ENCODE data around the gene PPP4R3B.
A peak's percentile ranks its signal among the peaks of the same experiment; 100 is the strongest.
"Not testable (repeated sequence)": the region's sequence is repeated elsewhere in the genome, so short reads cannot be mapped to it uniquely, and the experiment has no call there.

The PPP4R3B gene

DNA sequence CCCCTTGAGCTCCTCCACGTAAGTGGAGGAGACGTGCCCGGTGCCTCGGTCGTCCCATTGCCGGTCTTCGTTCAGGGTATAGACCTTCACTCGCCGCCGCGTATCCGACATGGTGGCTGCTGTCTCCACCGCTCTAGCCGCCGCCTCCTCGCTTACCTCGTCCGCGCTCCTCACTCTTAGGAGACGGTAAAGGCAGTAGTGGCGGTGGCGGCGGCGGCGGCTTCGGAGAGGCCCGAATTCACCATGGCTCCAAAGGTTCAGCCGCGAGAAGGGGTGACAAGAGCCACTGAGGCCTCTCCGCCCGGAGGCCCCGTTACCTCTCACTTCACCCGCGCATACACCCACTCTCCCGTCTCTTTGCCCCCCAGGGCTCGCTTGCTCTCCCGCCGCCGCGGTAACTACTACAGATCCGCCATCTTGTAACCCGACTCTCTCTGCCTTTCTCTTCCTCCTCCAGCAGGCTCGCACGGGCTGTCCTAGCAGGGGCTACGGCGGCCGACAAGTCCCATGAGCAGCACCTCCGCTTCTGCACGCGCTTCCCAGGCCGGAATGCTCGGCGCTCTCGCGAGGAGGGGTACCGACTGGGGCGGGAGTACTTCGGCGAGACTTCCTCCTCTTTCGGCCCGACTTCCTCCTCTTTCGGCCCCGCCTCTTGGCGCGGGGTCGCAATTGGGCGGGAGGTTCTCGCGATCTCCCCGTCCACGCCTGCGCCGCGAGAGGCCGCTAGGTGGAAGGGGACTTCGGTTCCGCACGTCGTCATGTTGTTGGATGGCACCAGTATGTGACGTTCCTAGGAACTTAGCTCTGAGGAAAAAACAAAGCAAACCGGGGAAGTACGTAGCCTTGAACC, at the start of gene PPP4R3B:
PPP4R3B (minus strand) TSS at position 448 of the 850 bp plus-strand sequence; CDS start at position 111, 337 bp downstream.
- DNase-seq (ENCODE audit: low read depth), result peak; percentile 94

DNA sequence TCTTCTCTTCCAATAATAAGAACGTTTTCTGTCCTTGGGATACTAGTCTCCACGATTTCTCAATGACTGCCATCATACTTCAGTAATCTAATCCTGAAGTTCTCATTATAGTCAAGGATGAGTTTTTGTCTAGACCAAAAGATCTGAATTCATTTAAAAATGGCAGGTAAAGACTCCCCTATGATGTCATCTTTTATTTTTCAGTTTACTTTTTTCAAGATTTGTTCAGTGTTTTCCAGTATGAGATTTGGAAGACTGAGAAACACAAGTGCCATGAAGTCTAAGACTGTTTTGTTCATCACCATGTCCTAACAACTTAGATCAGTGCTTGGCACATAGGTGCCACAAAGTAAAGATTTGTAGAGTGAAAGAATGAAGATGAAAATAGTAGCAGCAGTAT, 35.8 kb upstream of the PPP4R3B start:
- DNase-seq (ENCODE audit: low read depth), result no peak

DNA sequence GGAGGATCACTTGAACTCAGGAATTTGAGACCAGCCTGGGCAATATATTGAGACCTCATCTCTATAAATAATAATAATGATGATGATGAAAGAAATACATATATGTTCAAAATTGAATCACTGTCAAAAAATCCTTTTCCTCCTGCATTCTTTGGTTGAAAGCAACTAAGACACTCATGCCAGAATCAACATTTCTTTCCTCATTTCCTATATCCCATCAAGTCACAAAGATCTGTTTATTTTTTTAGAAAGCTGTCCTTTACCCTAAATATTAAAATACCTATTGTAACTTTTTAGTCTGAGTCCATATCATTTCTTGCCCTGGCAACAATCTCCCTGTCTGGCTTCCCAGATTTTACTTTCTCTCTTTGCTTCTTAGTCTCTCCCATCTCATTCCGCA, 31.8 kb upstream of the PPP4R3B start:
- DNase-seq (ENCODE audit: low read depth), result no peak

DNA sequence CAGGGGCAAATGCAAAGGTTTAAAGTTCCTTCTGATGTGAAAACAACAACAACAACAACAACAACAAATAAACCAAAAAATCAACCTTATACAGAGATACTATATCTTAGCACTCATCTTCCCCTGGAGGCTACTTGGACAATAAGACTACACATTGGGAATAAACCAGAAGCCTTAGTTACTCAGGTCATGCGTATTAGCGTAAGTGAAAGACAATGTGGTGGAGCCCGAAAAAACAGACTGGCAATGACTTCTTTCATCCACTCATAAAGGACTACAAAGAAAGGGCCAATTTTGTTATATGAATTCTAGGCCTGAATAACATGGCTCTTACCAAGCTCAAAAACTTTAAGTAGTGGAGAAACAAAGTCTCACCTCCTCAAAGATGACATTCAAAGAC, 19.4 kb upstream of the PPP4R3B start:
- no peak for DNase-seq (ENCODE audit: low read depth)

DNA sequence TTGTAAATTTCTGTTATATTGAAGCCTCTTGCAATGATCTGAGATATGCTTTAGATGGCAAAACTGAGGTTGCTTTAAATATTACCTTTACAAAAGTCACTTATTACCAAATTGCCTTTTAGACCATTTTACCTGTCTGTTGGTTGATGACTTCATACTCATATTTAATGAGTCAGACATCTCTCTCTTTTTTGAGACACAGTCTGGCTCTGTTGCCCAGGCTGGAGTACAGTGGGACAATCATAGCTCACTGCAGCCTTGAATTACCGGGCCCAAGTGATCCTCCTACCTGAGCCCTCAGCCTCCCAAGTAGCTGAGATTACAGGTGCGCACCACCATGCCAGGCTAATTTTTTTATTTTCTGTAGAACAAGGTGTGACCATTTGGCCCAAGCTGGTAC, 11.5 kb upstream of the PPP4R3B start:
- DNase-seq (ENCODE audit: low read depth), result no peak

DNA sequence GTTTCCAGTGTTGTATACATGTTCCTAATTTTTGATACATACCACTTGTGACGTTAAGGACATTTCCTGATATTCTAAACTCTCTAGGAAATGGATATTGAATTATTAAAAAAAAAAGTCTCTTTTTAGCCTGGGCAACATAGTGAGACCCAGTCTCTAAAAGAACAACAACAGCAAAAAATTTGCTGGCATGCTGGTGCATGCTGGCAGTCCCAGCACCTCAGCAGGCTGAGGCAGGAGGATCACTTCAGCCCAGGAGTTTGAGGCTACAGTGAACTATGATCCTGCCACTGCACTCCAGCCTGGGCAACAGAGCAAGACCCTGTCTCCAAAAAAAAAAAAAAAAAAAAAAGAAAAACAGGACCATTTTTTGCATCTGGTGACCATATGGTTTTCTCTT, 10.5 kb upstream of the PPP4R3B start:
- no peak for DNase-seq (ENCODE audit: low read depth)

DNA sequence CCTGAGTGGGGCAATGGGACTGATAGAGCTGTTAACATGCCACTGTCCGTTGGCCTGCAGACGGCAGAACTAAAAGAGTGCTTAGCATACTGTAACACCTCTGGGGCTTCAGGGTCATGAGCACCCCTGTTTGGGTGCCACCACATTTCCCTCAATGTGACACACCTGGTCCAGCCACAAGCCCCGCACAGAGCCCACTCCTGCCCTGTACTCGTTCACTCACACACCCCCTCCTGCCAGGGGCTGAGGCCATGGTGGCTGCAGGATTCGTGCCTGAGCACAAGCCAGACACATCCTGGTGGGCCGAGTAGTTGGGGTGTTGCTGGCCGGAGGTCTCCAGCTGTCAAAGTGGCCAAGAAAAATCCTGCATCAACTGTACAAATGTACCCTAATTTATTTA, 4.4 kb upstream of the PPP4R3B start:
- no peak for DNase-seq (ENCODE audit: low read depth)

DNA sequence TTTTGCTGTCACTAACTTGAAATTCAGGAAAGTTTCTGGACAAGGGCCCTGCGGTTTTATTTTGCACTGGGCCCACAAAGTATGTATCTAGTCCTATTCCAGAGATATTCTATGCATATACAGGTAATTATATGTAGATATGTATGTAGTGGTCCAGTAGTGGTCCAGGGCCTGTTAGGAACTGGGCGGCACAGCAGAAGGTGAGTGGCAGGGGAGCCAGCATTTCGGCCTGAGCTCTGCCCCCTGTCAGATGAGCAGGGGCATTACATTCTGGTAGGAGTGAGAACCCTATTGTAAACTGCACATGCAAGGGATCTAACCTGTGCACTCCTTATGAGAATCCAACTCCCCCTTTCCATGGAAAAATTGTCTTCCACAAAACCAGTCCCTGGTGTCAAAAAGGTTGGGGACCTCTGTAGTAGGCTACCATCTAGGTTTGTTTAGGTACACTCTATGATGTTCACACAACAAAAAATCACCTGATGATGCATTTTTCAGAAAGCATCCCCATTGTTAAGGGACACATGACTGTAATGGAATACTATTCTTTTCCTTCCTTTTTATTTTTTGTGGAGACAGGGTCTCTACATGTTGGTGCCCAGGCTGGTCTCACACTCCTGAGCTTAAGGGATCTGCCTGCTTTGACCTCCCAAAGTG, 2.8 kb upstream of the PPP4R3B start:
- DNase-seq (ENCODE audit: low read depth), result no peak

DNA sequence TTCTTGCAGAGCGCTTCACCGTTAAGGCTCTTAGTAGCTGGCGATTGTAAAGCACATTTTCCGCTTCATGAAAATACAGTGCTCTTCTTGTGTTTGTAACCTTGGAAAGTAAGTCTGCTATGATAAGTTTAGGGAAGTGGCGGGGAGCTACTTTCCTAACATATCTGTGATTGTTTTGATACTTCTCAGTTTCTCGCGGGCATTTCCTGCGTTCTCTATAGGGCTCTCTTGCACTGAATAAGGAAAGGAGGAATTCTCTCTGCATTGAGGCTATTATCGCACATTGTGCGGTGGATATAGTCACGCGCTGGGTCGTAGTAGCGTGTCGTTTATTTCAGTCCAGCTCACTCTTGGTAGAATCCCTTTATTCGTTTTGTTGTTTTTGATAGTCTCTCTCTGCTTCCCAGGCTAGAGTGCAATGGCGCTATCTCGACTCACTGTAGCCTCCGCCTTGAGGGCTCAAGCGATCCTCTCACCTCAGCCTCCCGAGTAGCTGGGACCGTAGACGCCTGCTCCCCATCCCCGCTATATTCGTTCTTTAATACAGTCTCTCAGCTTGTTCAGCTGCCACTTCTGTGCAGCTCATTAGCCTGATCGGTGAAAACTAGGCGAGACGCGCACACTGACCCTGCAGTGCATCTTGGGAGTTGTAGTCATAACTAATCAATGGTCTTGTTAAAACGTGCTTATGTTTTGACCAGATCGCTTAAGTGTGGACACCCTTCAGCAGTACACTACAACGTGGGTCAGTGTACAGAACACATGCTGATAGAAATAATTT, 1.0 kb upstream of the PPP4R3B start:
- peak; percentile 19 for DNase-seq (ENCODE audit: low read depth)

DNA sequence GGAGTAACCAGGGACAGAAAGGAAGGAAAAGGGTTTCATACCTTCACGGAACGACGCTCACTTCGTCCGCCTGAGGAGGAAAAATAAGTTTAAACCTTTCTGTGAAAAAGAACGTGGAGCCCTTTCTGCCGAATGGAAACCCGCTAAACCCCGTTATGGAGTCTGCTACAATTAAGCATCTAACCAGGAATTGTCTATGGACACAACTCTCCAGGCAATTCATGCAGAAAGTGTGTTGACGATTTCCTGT, 528 bp upstream of the PPP4R3B start:
- no peak for DNase-seq (ENCODE audit: low read depth)

DNA sequence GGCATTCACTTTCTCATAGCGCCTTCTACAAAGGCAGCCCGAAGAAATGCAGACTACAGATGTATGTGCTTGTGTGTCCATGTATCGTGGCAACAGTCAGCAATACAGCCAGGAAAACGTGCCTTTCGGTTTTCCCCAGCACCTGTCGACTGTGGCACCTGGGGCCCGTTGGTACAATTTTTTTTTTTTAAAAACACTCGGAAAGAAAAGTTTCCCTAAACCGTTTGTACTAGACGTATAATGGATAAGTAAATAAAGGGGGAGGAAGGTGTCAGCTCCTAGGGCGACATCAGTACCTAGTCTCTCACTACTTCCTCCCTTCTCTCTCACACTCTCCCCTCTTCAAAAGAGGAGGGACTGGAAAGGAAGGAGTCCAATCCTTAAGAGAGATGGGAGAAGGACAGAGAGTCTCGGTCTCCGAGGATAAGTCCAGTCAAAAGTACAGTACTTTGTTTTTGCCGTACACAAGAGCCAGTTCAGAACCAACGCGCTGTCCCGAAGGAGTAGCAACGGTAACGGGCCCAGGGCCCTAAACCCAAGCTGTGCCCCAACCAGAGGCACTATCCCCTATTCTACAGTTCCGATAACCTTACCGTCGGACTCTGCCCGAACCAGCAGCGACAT, 759 bp downstream of the PPP4R3B start:
- DNase-seq (ENCODE audit: low read depth), result no peak

DNA sequence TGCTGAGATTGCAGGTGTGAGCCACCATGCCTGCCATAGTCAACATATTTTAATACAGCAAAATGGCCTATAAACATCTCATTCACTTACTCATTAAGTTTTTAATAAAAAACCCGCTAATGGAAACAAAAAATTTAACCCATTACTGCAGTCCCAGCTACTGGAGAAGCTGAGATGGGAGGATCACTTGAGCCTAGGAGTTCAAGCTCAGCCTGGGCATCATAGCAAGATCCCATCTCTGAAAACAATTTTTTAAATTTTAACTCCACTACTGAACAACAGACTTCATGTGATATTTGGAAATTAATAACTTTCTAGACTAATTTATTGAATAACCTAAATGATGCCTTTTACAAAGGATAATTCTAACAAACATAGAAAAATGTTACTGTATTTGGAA, 5.4 kb downstream of the PPP4R3B start:
- no peak for DNase-seq (ENCODE audit: low read depth)

DNA sequence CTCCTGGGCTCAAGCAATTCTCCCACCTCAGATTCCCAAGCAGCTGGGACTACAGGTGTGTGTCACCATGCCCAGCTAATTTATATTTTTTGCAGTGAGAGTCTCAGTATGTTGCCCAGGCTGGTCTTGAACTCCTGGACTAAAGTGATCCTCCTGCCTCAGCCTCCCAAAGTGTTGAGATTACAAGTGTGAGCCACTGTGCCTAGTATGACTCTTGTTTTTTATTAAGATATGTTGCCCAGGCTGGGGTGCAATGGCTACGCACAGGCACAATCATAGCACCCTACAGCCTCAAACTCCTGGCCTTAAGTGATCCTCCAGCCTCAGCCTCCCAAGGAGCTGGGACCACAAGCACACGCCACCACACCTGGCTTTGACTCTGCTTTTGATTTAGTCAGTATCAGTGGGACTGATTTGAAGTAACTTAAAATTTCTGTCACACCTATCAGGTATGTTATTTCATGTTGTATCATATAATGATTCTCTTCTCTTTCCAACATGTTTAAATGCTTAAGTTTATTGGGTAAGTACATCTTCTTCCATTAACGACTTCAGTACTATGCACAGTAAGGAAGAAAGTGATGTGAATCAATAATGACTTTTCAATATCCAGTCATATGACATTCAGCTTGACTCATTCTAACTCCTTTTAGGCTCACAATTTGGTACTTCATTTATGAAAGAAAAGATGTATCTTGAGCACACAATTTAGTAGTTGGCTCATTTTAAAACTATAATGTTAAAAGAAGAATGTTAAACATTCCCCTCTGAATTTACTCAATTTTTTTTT, 6.3 kb downstream of the PPP4R3B start:
- no peak for DNase-seq (ENCODE audit: low read depth)

DNA sequence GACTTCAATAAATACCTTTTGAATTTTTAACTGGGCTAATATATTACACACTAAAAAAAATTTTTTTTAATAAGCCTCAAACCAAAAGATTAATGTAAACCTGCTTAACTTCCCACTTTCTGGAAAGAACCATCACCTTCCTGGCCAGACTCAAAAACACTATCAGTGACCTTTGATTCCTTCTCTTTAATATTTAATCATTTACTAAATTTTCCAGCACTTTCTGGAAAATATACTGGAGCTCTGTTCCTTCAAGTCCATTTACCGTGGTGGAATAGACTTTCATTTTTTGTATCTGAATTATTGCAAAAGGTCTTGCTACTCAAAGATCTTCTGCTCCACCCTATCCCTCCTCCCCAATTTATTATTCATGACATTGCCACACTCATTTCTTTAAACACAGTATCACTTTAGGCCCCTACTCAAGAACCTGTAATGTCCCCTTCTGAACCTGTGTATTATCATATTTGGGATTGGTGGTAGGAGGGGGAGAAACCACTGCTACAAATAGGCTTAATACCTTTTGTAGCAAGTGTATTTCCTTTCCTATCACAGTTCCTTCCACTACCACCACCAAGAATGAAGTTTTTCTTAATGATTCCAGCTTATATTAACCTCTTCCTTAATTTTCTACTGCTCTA, 7.4 kb downstream of the PPP4R3B start:
- no peak for DNase-seq (ENCODE audit: low read depth)

DNA sequence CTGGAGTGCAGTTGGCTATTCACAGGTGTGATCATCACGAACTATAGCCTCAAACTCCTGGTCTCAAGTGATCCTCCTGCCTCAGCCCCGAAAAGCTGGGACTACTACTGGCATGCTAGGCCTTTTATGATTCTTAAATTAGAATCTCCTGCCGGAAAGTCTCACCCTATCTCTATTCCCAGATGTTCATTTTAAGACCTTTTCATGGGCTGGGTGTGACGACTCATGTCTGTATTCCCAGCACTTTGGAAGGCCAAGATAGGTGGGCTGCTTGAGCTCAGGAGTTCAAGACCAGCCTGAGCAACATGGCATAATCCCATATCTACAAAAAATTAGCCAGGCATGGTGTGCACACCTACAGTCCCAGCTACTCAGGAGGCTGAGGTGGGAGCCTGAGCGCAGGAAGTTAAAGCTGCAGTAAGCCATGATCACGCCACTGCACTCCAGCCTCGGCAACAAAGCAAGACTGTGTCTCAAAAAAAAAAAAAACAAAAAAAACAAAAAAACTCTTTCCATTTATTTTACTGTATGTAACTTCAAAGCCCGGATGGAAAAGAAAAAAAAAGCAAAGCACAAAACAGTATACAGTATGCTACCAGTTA, 8.1 kb downstream of the PPP4R3B start:
- DNase-seq (ENCODE audit: low read depth), result no peak

DNA sequence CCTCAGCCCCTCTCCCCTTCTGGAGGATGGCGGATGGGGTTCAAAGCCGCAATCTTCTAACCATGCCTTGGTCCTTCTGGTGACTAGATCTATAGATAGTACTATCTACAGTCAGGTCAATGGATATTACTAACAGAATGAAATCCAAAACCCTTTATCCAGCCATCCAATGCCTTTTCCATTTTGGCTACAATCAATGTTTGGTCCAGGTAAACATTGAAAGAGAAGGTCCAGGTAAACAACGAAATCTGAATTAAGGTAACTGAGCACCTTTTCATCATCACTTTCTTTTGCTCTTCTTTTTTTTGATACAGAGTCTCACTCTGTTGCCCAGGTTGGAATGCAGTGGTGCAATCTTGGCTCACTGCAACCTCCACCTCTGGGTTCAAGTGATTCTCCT, 9.7 kb downstream of the PPP4R3B start:
- DNase-seq (ENCODE audit: low read depth), result no peak

DNA sequence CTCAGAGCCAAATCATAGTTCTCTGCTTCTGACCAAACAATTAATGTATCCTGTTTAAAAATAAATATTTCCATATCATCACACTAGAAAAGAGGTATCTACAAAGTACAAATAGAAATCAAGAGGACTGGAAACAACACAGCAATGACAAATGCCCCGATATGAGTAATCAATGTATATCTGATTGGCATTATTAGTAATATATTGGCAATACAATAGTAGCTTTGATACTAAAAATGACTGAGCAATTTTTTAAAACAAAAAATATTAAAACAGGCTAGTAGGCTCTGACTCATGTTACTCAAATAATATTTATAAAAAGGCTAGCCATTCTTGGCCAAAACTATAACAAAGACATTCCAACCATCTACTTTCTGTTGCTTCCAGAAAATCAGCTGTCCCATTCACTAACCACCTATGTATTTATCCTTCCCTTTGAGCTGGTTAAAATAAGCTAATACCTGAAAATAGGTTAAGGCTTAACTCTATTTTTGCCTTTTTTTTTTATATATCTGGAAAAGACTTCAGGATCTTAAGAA, 13.3 kb downstream of the PPP4R3B start:
- no peak for DNase-seq (ENCODE audit: low read depth)

DNA sequence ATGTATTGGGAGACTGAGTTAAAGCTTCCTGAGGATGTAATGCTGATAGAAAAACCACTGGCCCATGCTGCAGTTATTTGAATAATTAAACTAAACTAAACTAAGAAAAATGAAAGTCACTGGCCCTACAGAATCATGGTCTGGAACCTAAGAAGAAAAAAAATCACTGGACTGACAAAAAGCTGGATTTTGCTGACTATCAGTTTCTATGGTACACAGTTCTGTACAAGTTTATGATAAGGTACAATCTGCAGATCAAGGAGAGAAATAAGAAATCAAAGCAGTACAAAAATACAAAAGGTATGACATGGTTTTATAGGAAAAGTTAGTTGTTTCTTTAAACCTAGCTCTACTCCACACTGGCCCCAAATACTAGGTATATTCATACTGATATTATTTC, 15.6 kb downstream of the PPP4R3B start:
- no peak for DNase-seq (ENCODE audit: low read depth)

DNA sequence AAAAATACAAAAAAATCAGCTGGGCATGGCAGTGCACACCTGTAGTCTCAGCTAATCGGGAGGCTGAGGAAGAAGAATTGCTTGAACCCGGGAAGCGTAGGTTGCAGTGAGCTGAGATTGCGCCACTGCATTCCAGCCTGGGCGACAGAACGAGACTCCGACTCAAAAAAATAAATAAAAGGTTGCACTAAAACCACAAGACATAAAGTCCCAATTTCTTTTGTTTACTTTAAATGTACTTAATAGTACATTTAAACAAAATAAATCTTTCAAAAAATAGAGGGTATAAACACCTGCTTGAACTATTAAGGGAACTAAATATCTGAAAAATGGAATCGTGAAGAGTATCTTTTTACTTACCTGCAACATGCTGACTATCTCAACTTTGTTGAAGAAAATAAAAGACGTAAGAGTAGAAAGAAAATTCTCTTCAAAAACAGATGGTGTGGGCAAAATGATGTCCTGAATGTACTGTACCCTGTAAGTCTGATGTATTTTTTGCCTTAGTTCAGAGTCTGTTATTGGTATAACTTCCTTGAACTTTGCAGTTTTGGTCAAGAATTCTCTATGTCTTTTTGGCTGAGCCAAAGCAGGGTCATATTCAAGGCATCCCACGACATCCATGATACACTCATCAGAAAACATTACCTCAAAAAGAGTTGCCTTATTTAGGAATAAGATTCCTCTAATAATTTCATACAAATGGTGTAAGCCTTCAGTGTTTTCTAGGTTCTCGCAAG, 19.2 kb downstream of the PPP4R3B start:
- DNase-seq (ENCODE audit: low read depth), result no peak

DNA sequence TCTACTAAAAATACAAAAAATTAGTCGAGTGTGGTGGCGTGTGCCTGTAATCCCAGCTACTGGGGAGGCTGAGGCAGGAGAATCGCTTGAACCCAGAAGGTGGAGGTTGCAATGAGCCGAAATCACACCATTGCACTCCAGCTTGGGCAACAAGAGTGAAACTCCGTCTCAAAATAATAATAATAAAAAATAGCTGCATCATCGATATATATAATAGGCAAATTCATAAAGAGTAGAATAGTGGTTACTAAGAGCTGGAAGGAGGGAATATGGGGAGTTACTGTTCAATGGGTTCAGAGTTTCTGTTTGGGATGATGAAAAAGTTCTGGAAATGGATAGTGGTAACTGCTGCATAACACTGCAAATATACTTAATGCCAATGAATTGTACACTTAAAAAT, 20.6 kb downstream of the PPP4R3B start:
- DNase-seq (ENCODE audit: low read depth), result not testable (repeated sequence)

Data from activated T-cell treated with anti-CD3 and anti-CD28 coated beads for 1 hour (primary cell).